Ishikawa (cell line): ENCODE results near the gene FBLN1.

ENCODE experiments used
- RAD21 ChIP-seq: IDR thresholded peaks from 2 replicates; pipeline ENCODE4 v1.6.1; 2012; ENCODE audit warnings: low read depth
- TCF12 ChIP-seq: IDR thresholded peaks from 2 replicates; pipeline ENCODE4 v1.6.1; 2012; ENCODE audit warnings: low read depth

DNA sequence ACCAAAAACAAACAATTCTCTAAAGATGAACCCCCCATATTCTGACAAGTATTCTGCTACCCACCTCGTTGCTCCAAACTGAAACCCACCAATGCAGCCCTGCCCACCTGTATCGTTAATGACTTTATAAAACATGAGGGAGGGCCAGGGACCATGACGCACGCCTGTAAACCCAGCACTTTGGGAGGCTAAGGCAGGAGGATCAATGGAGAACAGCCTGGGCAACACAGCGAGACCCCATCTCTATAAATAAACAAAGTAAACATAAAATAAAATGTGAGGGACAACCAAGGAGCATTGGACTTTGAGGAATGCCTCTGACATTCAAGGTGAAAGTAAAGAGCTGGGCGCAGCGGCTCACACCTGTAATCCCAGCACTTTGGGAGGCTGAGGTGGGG, 129.2 kb downstream of the FBLN1 start:
- TF ChIP-seq TCF12: no peak
- TF ChIP-seq RAD21: no peak
